K562 (cell line): Measurements from ENCODE around the gene RPL3. TPM values are rescaled to one million over a fixed set of nuclear protein-coding genes. Genes with fewer than 3 reads are reported as not detected.

Experiments used
- ATAC-seq: fragments of 200-7000 bp; cut with Tn5 transposase; 3 replicates; pipeline ENCODE4 v1.9.1; 2020; ENCODE audit warnings: moderate library complexity
- BruUV-seq: library from RNA; stranded (reverse); fragments of 400-500 nt; replicated peaks from 2 replicates; lab custom pipeline; 2021; lab: Mats Ljungman, UMichigan
- CTCF ChIA-PET: fragments of 300-600 bp; formaldehyde crosslinking; extraction: SDS; loops from one replicate; lab custom pipeline; 2021; ENCODE audit warnings: low intra/inter-chr PET ratio; lab: Yijun Ruan, JAX
- POLR2A ChIA-PET: fragments of 300-600, 350-650 bp; sonication (Branson Sonifier 250); formaldehyde crosslinking; extraction: SDS; loops from one replicate; lab custom pipeline; 2021; ENCODE audit warnings: antibody characterized with exemption, inconsistent platforms; lab: Yijun Ruan, JAX
- DNase-seq, 4 experiments: peaks; one replicate each; pipeline versions ENCODE4 v3.0.0 to v3.0.0-alpha.2; 2011 to 2018; ENCODE audit warnings: low spot score in 3 of 4, mixed read lengths in 3 of 4; ENCODE audit errors: extremely low read depth in 1 of 4
- FAIRE-seq: peaks from 2 replicates; lab custom pipeline; 2011; peaks lifted over from hg19 to GRCh38; lab: Jason Lieb, UNC
- H2AFZ ChIP-seq: 2 replicates; pipeline ENCODE4 v1.6.0; 2011; ENCODE audit warnings: low read depth, low read length, control low read depth, inconsistent platforms
- H3K27ac ChIP-seq: fragments of 200-600 bp; 3 replicates; pipeline ENCODE4 v1.8.0; 2011; ENCODE audit warnings: low read depth, mild to moderate bottlenecking, control low read depth, inconsistent platforms, low read length, moderate library complexity, mixed read lengths; ENCODE audit errors: extremely low read depth
- H3K27me3 ChIP-seq, 2 experiments: fragments of 300-600 bp in 1 of 2; 2 replicates in 1 of 2; 3 replicates in 1 of 2; pipeline versions ENCODE4 v1.6.0 to v1.8.0; 2011; ENCODE audit warnings: inconsistent platforms in 2 of 2, low read length in 2 of 2, mild to moderate bottlenecking in 1 of 2, mixed read lengths in 1 of 2, moderate library complexity in 1 of 2; ENCODE audit not compliant: control insufficient read depth in 2 of 2, insufficient read depth in 2 of 2
- H3K36me3 ChIP-seq: fragments of 300-600 bp; 3 replicates; pipeline ENCODE4 v1.8.0; 2011; ENCODE audit warnings: mild to moderate bottlenecking, low read length, inconsistent platforms; ENCODE audit not compliant: control insufficient read depth, insufficient read depth
- H3K4me1 ChIP-seq, 2 experiments: fragments of 200-600 bp in 1 of 2; replicated peaks in 1 of 2; 2 replicates in 1 of 2; 3 replicates in 1 of 2; pipeline versions ENCODE4 v1.5.1 to v1.8.0; 2011; ENCODE audit warnings: inconsistent platforms in 2 of 2, low read length in 2 of 2, mild to moderate bottlenecking in 1 of 2, mixed read lengths in 1 of 2, moderate library complexity in 1 of 2; ENCODE audit not compliant: control insufficient read depth in 2 of 2, insufficient read depth in 2 of 2
- H3K4me2 ChIP-seq: 2 replicates; pipeline ENCODE4 v1.6.1; 2011; ENCODE audit warnings: low read length, control low read depth, inconsistent platforms, mixed read lengths; ENCODE audit not compliant: insufficient read depth
- H3K4me3 ChIP-seq: fragments of 200-600 bp; sonication (generic), shearing (Covaris generic); 2 replicates; pipeline ENCODE4 v1.5.1; 2016; ENCODE audit warnings: control low read depth, inconsistent platforms
- H3K79me2 ChIP-seq: fragments of 200-600 bp; 3 replicates; pipeline ENCODE4 v1.8.0; 2011; ENCODE audit warnings: low read length, inconsistent platforms; ENCODE audit not compliant: control insufficient read depth, insufficient read depth
- H3K9ac ChIP-seq, 2 experiments: 2 replicates each; pipeline versions ENCODE4 v1.6.0 to v1.6.1; 2011; ENCODE audit warnings: low read depth in 2 of 2, low read length in 2 of 2, control low read depth in 1 of 2, inconsistent platforms in 1 of 2, mild to moderate bottlenecking in 1 of 2, mixed read lengths in 1 of 2; ENCODE audit not compliant: insufficient read depth in 1 of 2
- H3K9me1 ChIP-seq: one replicate; pipeline ENCODE4 v1.6.0; 2011; ENCODE audit warnings: inconsistent platforms, mild to moderate bottlenecking, low read length, moderate library complexity; ENCODE audit not compliant: control insufficient read depth, insufficient read depth
- H3K9me3 ChIP-seq: replicated peaks from 2 replicates; pipeline ENCODE4 v1.5.1; 2011; ENCODE audit warnings: low read depth, low read length, inconsistent platforms; ENCODE audit not compliant: control insufficient read depth, insufficient read depth
- H4K20me1 ChIP-seq: replicated peaks from 2 replicates; pipeline ENCODE4 v1.6.1; 2011; ENCODE audit warnings: low read length, inconsistent platforms, mixed read lengths; ENCODE audit not compliant: control insufficient read depth, insufficient read depth
- ATF1 ChIP-seq, 2 experiments: fragments of 450-650 bp in 1 of 2; IDR thresholded peaks; 2 replicates each; pipeline ENCODE4 v1.6.1; 2016; ENCODE audit warnings: missing compliant biosample characterization in 1 of 2, missing genetic modification characterization in 1 of 2
- DPF2 ChIP-seq: fragments of 450-650 bp; IDR thresholded peaks from 2 replicates; pipeline ENCODE4 v1.6.1; 2016
- FIP1L1 ChIP-seq: fragments of 200-400 bp; formaldehyde crosslinking; IDR thresholded peaks from 2 replicates; pipeline ENCODE4 v1.6.1; 2018; ENCODE audit warnings: mild to moderate bottlenecking, low read depth, low read length; ENCODE audit not compliant: poor library complexity, severe bottlenecking
- HDAC2 ChIP-seq: fragments of 450-650 bp; IDR thresholded peaks from 2 replicates; pipeline ENCODE4 v1.6.1; 2016; ENCODE audit warnings: mild to moderate bottlenecking
- MCM7 ChIP-seq, 2 experiments: fragments of 450-650 bp; IDR thresholded peaks; 2 replicates each; pipeline ENCODE4 v1.6.1; 2016 to 2018
- NCOA1 ChIP-seq: fragments of 450-650 bp; IDR thresholded peaks from 2 replicates; pipeline ENCODE4 v1.6.1; 2016; ENCODE audit warnings: low read depth
- PHTF2 ChIP-seq: fragments of 250-450 bp; sonication (Bioruptor Pico); IDR thresholded peaks from 2 replicates; pipeline ENCODE4 v1.5.0; 2021; ENCODE audit warnings: mild to moderate bottlenecking
- PRDM10 ChIP-seq: fragments of 450-650 bp; IDR thresholded peaks from 2 replicates; pipeline ENCODE4 v1.6.1; 2018; ENCODE audit not compliant: partially characterized antibody
- RCOR1 ChIP-seq, 2 experiments: IDR thresholded peaks; 2 replicates each; pipeline ENCODE4 v1.6.1; 2012; ENCODE audit warnings: low read depth in 2 of 2, low read length in 2 of 2, borderline replicate concordance in 1 of 2, improper control_type of control experiment in 1 of 2
- TRIM24 ChIP-seq, 2 experiments: fragments of 450-650 bp; IDR thresholded peaks; 2 replicates each; pipeline ENCODE4 v1.6.1; 2016
- U2AF2 ChIP-seq: fragments of 200-400 bp; formaldehyde crosslinking; optimal IDR thresholded peaks from 2 replicates; pipeline ENCODE3; 2017; ENCODE audit warnings: low read depth, mild to moderate bottlenecking, low read length
- WGBS: fragments of 100-300 bp; shearing (Covaris generic); methylation state at CpG from one replicate; pipeline ENCODE4 v1.1.6; 2016; ENCODE audit warnings: low coverage, mixed read lengths; ENCODE audit not compliant: insufficient coverage; ENCODE audit errors: missing lambda C conversion rate; 5-methylcytosine and 5-hydroxymethylcytosine counted together
- in situ Hi-C: fragments of 300-500 bp; cut with MboI; formaldehyde crosslinking; loops from 4 replicates; pipeline ENCODE4 v1.15.0; 2018; ENCODE audit warnings: inconsistent platforms, mixed read lengths
- intact Hi-C: fragments of 100-400 bp; cut with micrococcal nuclease; formaldehyde crosslinking; loops from 2 replicates; pipeline ENCODE4 v1.14.2; 2022
- polyA plus RNA-seq, 8 experiments: library from polyadenylated mRNA; depleted of rRNA in 4 of 8; stranded (reverse) in 5 of 8; unstranded in 3 of 8; fragments of >200 nt; fragmentation: Nextera tagmentation in 2 of 8; fragmentation: Illumina TruSeq in 1 of 8; extraction: Ambion mirVana in 2 of 8; extraction: Trizol in 1 of 8; gene quantifications; 2 replicates each; pipeline versions ENCODE4 v1.2.1 to v1.2.3, GENCODE V29; 2011 to 2014; ENCODE audit warnings: inconsistent platforms in 1 of 8, missing spikeins in 1 of 8
- total RNA-seq, 7 experiments: library from RNA; depleted of rRNA in 6 of 7; stranded (reverse); fragments of >200 nt in 6 of 7; fragmentation: Illumina TruSeq in 2 of 7; extraction: Trizol in 2 of 7; gene quantifications; 2 replicates each; pipeline versions ENCODE4 v1.2.1 to v1.2.3, GENCODE V29; 2011 to 2021; ENCODE audit warnings: low replicate concordance in 1 of 7
- TF ChIP-seq, protein P1 (sequence below), 2 experiments: fragments of 200-800 bp in 1 of 2; sonication (Bioruptor generic) in 1 of 2; sonication (generic) in 1 of 2; formaldehyde crosslinking in 1 of 2; IDR thresholded peaks in 1 of 2; conservative IDR thresholded peaks in 1 of 2; 2 replicates each; pipeline versions ENCODE4 v1.5.0 to v1.6.1; 2016 to 2020; ENCODE audit warnings: missing compliant biosample characterization in 1 of 2, missing genetic modification characterization in 1 of 2, missing genetic modification reagents in 1 of 2

Gene RPL3
- total and polyA plus RNA-seq, 9 of the 15 experiments (the other 6 are each of a cell fraction or from before 2014, with no cell fraction given) = 1,624 to 4,066 (median 2,565) TPM

- intact Hi-C loops (no loop called here), in situ Hi-C loops (no loop called here)
- ATAC-seq (peak; percentile 97), DNase-seq (peak; percentile 92 to 96 (median 94)), FAIRE-seq (peak; percentile 90)
- H3K9me1 ChIP-seq = no peaks in the 10 kb centered on the region
- WGBS = 22% methylated on average over 21 of the region's 27 CpGs
- H3K79me2 ChIP-seq = no peaks in the 10 kb centered on the region
- H2AFZ ChIP-seq = peak overlapping the region; percentile 79
- BruUV-seq = no TSS peak
- CTCF ChIA-PET = no interaction called here
- no peaks in the 10 kb centered on the region for H3K27me3 ChIP-seq
- H3K4me1 ChIP-seq = peaks cover 33% of the 10 kb centered on the region in 2 experiments
- H3K36me3 ChIP-seq = no peaks in the 10 kb centered on the region; the same call in 2 of the 3 replicates
- H3K9ac ChIP-seq = peak overlapping the region; percentile 66 to 86
- H3K4me2 ChIP-seq = peak overlapping the region; percentile 25
- no peak overlapping the region for H3K4me3 ChIP-seq
- POLR2A ChIA-PET = interaction anchor here (0.5 to 2.7 kb wide), 6 partner anchors 10 to 217 kb away, joined by 3 to 12 read pairs (median 4); partner anchors contain the start of gene RPL3
- no peaks in the 10 kb centered on the region for H4K20me1 ChIP-seq
- H3K9me3 ChIP-seq = peaks cover 13% of the 10 kb centered on the region
- H3K27ac ChIP-seq = peak overlapping the region; percentile 91
- TF ChIP-seq DPF2 = peak; percentile 92
- no peak for TF ChIP-seq PHTF2
- TF ChIP-seq, protein P1, sequence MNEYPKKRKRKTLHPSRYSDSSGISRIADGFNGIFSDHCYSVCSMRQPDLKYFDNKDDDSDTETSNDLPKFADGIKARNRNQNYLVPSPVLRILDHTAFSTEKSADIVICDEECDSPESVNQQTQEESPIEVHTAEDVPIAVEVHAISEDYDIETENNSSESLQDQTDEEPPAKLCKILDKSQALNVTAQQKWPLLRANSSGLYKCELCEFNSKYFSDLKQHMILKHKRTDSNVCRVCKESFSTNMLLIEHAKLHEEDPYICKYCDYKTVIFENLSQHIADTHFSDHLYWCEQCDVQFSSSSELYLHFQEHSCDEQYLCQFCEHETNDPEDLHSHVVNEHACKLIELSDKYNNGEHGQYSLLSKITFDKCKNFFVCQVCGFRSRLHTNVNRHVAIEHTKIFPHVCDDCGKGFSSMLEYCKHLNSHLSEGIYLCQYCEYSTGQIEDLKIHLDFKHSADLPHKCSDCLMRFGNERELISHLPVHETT (CRISPR knock-in tag; conservative IDR thresholded peaks at IDR 0.05 in 1 of 2, IDR thresholded peaks at IDR 0.05 in 1 of 2) = peak in 1 of 2 experiments; percentile 54; a peak in 1 of 4 replicates
- TF ChIP-seq RCOR1 (IDR thresholded peaks at IDR 0.05; ENCODE audit: borderline replicate concordance in 1 of 2, low read depth in 2 of 2, low read length in 2 of 2) = 0 out of 4 replicates have a peak, but pooled peaks of 1 of the 2 experiments have one; percentile 57
- TF ChIP-seq ATF1 (CRISPR knock-in tag; IDR thresholded peaks at IDR 0.05) = no peak
- peak; percentile 58 for TF ChIP-seq ATF1 (tag; IDR thresholded peaks at IDR 0.05)
- peak; percentile 72; the same call in 1 of the 2 replicates for TF ChIP-seq NCOA1
- TF ChIP-seq TRIM24 (IDR thresholded peaks at IDR 0.05) = peak in 1 of 2 experiments; percentile 76; a peak in 2 of 4 replicates
- TF ChIP-seq U2AF2 = no peak
- TF ChIP-seq MCM7 (IDR thresholded peaks at IDR 0.05) = no peak
- peak; percentile 61; the same call in 1 of the 2 replicates for TF ChIP-seq HDAC2
- TF ChIP-seq FIP1L1 = no peak
- peak; percentile 84 for TF ChIP-seq PRDM10
Measured at GRCh38 chr22:39283322-39284141, 35.9 kb downstream of the RPL3 start.
